ENCODE results near the gene ACBD6. TPM values are rescaled to one million over a fixed set of nuclear protein-coding genes. Genes with fewer than 3 reads are reported as not detected.

The ACBD6 gene
- total RNA-seq, 1 donor from 2014 or later = 49.1 TPM

GRCh38 chr1:180385144-180385543 is 117.2 kb downstream of the ACBD6 start:
- no peak for DNase-seq (ENCODE audit: extremely low spot score, unreplicated experiment)
- Mint-ChIP-seq H3K4me3 (no peak overlapping the region), H3K27me3 (no peaks in the 10 kb centered on the region), H3K36me3 (peaks cover 29% of the 10 kb centered on the region), H3K4me1 (ENCODE audit: unreplicated experiment) (no peaks in the 10 kb centered on the region), H3K9me3 (peaks cover 30% of the 10 kb centered on the region), H3K27ac (no peak overlapping the region)
- no peak for TF ChIP-seq CTCF (conservative IDR thresholded peaks at IDR 0.05)

- Mint-ChIP-seq H3K36me3 (peaks cover 35% of the 10 kb centered on the region), H3K4me3 (no peak overlapping the region), H3K9me3 (peaks cover 33% of the 10 kb centered on the region), H3K27ac (no peak overlapping the region), H3K4me1 (ENCODE audit: unreplicated experiment) (no peaks in the 10 kb centered on the region), H3K27me3 (no peaks in the 10 kb centered on the region)
- DNase-seq (ENCODE audit: extremely low spot score, unreplicated experiment) = no peak
- no peak for TF ChIP-seq CTCF (conservative IDR thresholded peaks at IDR 0.05)
Observed at GRCh38 chr1:180384286-180385005, 117.9 kb downstream of the ACBD6 start.

- no peak for DNase-seq (ENCODE audit: extremely low spot score, unreplicated experiment)
- Mint-ChIP-seq H3K27ac (no peak overlapping the region), H3K27me3 (no peaks in the 10 kb centered on the region), H3K4me3 (no peak overlapping the region), H3K36me3 (peaks cover 45% of the 10 kb centered on the region), H3K9me3 (peaks cover 40% of the 10 kb centered on the region), H3K4me1 (ENCODE audit: unreplicated experiment) (no peaks in the 10 kb centered on the region)
- no peak for TF ChIP-seq CTCF (conservative IDR thresholded peaks at IDR 0.05)
Observed at GRCh38 chr1:180382326-180383115, 119.9 kb downstream of the ACBD6 start.

GRCh38 chr1:180381184-180381580 is 121.2 kb downstream of the ACBD6 start:
- no peak for DNase-seq (ENCODE audit: extremely low spot score, unreplicated experiment)
- no peaks in the 10 kb centered on the region for H3K27me3 Mint-ChIP-seq
- no peak overlapping the region for H3K27ac Mint-ChIP-seq
- peaks cover 45% of the 10 kb centered on the region for H3K36me3 Mint-ChIP-seq
- H3K9me3 Mint-ChIP-seq = peaks cover 37% of the 10 kb centered on the region
- no peak overlapping the region for H3K4me3 Mint-ChIP-seq
- no peaks in the 10 kb centered on the region for H3K4me1 Mint-ChIP-seq (ENCODE audit: unreplicated experiment)
- TF ChIP-seq CTCF (conservative IDR thresholded peaks at IDR 0.05) = no peak

GRCh38 chr1:180380259-180381183 is 121.9 kb downstream of the ACBD6 start:
- Mint-ChIP-seq H3K9me3 (peaks cover 38% of the 10 kb centered on the region), H3K27me3 (no peaks in the 10 kb centered on the region), H3K4me1 (ENCODE audit: unreplicated experiment) (no peaks in the 10 kb centered on the region), H3K36me3 (peaks cover 45% of the 10 kb centered on the region), H3K27ac (no peak overlapping the region), H3K4me3 (no peak overlapping the region)
- no peak for DNase-seq (ENCODE audit: extremely low spot score, unreplicated experiment)
- TF ChIP-seq CTCF (conservative IDR thresholded peaks at IDR 0.05) = no peak

Data from type B pancreatic cell (in vitro differentiated cells).